ENCODE results near the gene ING5. TPM values are rescaled to one million over a fixed set of nuclear protein-coding genes. Genes with fewer than 3 reads are reported as not detected.

Gene ING5
- total and polyA plus RNA-seq, 2 donors (not counting 3 experiments of a cell fraction or from before 2014, with no cell fraction given) = 24.5 to 33.4 TPM

DNA sequence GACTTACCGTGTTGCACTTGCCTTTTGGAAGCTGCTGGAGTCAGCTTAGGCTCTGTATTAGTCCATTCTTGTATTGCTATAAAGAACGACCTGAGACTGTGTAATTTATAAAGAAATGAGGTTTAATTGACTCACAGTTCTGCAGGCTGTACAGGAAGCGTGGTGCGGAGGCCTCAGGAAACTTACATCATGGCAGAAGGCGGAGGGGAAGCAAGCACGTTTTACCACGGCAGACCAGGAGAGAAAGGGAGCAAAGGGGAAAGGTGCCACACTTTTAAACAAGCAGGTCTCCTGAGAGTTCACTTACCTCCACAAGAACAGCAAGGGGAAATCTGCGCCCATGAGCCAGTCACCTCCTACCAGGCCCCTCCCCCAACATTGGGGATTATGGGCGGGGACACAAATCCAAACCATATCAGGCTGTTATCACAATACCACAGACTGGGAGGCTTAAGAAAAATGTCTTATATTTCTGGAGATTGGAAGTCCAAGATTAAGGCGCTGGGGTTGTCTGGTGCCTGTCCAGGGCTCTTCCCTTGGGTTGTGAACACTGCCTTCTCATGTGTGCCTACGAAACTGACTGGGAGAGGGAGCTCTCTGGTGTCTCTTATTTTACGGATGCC, 28.9 kb downstream of the ING5 start:
- Histone ChIP-seq H2AFZ (ENCODE audit: low read depth, low read length) (peak overlapping the region; percentile 56), H3K4me2 (ENCODE audit: insufficient read depth, low read length) (peak overlapping the region; percentile 5), H3K9me1 (replicated peaks; ENCODE audit: control insufficient read depth, extremely low read depth, insufficient read depth, low read length) (no peaks in the 10 kb centered on the region), H3K27ac (ENCODE audit: insufficient read depth, low read depth, low read length) (peak overlapping the region; percentile 19), H3K4me1 (ENCODE audit: control insufficient read depth, extremely low read depth, insufficient read depth, low read length) (peaks cover 11% of the 10 kb centered on the region), H3K36me3 (ENCODE audit: control insufficient read depth in 2 of 2, extremely low read depth in 1 of 2, insufficient read depth in 2 of 2, low read length in 2 of 2) (no peaks in the 10 kb centered on the region), H3K79me2 (ENCODE audit: control insufficient read depth, insufficient read depth, low read length) (no peaks in the 10 kb centered on the region), H3K27me3 (ENCODE audit: control insufficient read depth in 2 of 2, insufficient read depth in 2 of 2, low read length in 2 of 2) (no peaks in the 10 kb centered on the region), H3K4me3 (replicated peaks in 1 of 3; ENCODE audit: insufficient read depth in 1 of 3, low read depth in 1 of 3, low read length in 3 of 3) (no peak overlapping the region), H3K9me3 (replicated peaks; ENCODE audit: control insufficient read depth, insufficient read depth, low read length) (no peaks in the 10 kb centered on the region), H3K9ac (replicated peaks; ENCODE audit: extremely low read depth, insufficient read depth, low read length) (no peak overlapping the region), H4K20me1 (replicated peaks; ENCODE audit: control insufficient read depth, extremely low read depth, insufficient read depth, low read length) (no peaks in the 10 kb centered on the region)
- ChIA-PET CTCF (interaction anchor here (1.2 to 5.2 kb wide), 2 partner anchors 12 to 29 kb away, joined by 5 to 41 read pairs; partner anchors contain the start of gene ING5), POLR2A (no interaction called here)
- peak; percentile 55 for FAIRE-seq
- DNase-seq (ENCODE audit: low read depth, low spot score) = peak; percentile 45
- TSS peak; percentile 47 for BruUV-seq (replicated peaks)
- intact Hi-C loops (cut with micrococcal nuclease) = loop anchor here (5.0 kb wide), 2 partner anchors 43 to 583 kb away; partner anchors contain the start of genes DTYMK and PASK
- dilution Hi-C loops (cut with MboI; ENCODE audit: extremely low pct_ligation_motif_present, low sequenced_read_pairs) = no loop called here
- TF ChIP-seq, protein P1, sequence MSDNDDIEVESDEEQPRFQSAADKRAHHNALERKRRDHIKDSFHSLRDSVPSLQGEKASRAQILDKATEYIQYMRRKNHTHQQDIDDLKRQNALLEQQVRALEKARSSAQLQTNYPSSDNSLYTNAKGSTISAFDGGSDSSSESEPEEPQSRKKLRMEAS (IDR thresholded peaks at IDR 0.05; ENCODE audit: insufficient read depth, insufficient read length) = no peak
- TF ChIP-seq POLR2A (IDR thresholded peaks at IDR 0.05; ENCODE audit: low read depth, low read length) (no peak), GATA2 (IDR thresholded peaks at IDR 0.05; ENCODE audit: insufficient read depth, insufficient read length, low read depth, low read length) (no peak), FOS (IDR thresholded peaks at IDR 0.05; ENCODE audit: borderline replicate concordance, insufficient read depth, low read length) (no peak), JUN (IDR thresholded peaks at IDR 0.05; ENCODE audit: borderline replicate concordance, insufficient read depth, insufficient read length, low read depth) (no peak), POLR2AphosphoS5 (IDR thresholded peaks at IDR 0.05; ENCODE audit: insufficient read depth, low read depth, low read length) (no peak), MYC (IDR thresholded peaks at IDR 0.05; ENCODE audit: low read depth, low read length) (no peak), EZH2 (IDR thresholded peaks at IDR 0.05; ENCODE audit: borderline replicate concordance, low read depth, low read length, severe bottlenecking) (no peak)
- TF ChIP-seq, protein P2, sequence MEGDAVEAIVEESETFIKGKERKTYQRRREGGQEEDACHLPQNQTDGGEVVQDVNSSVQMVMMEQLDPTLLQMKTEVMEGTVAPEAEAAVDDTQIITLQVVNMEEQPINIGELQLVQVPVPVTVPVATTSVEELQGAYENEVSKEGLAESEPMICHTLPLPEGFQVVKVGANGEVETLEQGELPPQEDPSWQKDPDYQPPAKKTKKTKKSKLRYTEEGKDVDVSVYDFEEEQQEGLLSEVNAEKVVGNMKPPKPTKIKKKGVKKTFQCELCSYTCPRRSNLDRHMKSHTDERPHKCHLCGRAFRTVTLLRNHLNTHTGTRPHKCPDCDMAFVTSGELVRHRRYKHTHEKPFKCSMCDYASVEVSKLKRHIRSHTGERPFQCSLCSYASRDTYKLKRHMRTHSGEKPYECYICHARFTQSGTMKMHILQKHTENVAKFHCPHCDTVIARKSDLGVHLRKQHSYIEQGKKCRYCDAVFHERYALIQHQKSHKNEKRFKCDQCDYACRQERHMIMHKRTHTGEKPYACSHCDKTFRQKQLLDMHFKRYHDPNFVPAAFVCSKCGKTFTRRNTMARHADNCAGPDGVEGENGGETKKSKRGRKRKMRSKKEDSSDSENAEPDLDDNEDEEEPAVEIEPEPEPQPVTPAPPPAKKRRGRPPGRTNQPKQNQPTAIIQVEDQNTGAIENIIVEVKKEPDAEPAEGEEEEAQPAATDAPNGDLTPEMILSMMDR (IDR thresholded peaks at IDR 0.05; ENCODE audit: extremely low read depth in 1 of 2, insufficient read depth in 1 of 2, low read depth in 1 of 2, low read length in 2 of 2) = no peak

Measured in endothelial cell of umbilical vein (primary cell).